HepG2 (cell line): ENCODE results near the gene LIPT1. TPM values are rescaled to one million over a fixed set of nuclear protein-coding genes. Genes with fewer than 3 reads are reported as not detected.

Source experiments
- FOXA3 ChIP-seq: IDR thresholded peaks from 2 replicates; pipeline ENCODE4 v1.6.1; 2016; ENCODE audit warnings: missing genetic modification reagents, missing compliant biosample characterization
- KLF12 ChIP-seq: sonication (generic); formaldehyde crosslinking; IDR thresholded peaks from 2 replicates; pipeline ENCODE4 v1.4.0; 2020; ENCODE audit warnings: missing genetic modification reagents, borderline replicate concordance
- PLRG1 ChIP-seq: fragments of 450-650 bp; conservative IDR thresholded peaks from 2 replicates; pipeline ENCODE4 v1.6.1; 2016
- POGZ ChIP-seq: sonication (generic); formaldehyde crosslinking; IDR thresholded peaks from 2 replicates; pipeline ENCODE4 v1.4.0; 2020; ENCODE audit warnings: mild to moderate bottlenecking, missing genetic modification reagents
- RERE ChIP-seq: IDR thresholded peaks from 2 replicates; pipeline ENCODE4 v1.6.1; 2016; ENCODE audit warnings: low read depth, missing genetic modification reagents, missing compliant biosample characterization
- SNAI1 ChIP-seq: sonication (generic); formaldehyde crosslinking; IDR thresholded peaks from 2 replicates; pipeline ENCODE4 v1.5.0; 2020; ENCODE audit warnings: mild to moderate bottlenecking, missing genetic modification reagents, borderline replicate concordance
- SP140L ChIP-seq: sonication (generic); formaldehyde crosslinking; IDR thresholded peaks from 2 replicates; pipeline ENCODE4 v1.4.0; 2020; ENCODE audit warnings: missing genetic modification reagents, borderline replicate concordance
- SRY ChIP-seq: sonication (generic); formaldehyde crosslinking; IDR thresholded peaks from 2 replicates; pipeline ENCODE4 v1.8.0; 2022; ENCODE audit warnings: mild to moderate bottlenecking, missing genetic modification reagents
- ZNF296 ChIP-seq: sonication (generic); formaldehyde crosslinking; conservative IDR thresholded peaks from 2 replicates; pipeline ENCODE4 v1.5.0; 2020; ENCODE audit warnings: mild to moderate bottlenecking, missing genetic modification reagents
- ZNF44 ChIP-seq: sonication (generic); formaldehyde crosslinking; IDR thresholded peaks from 2 replicates; pipeline ENCODE4 v1.5.1; 2020; ENCODE audit warnings: mild to moderate bottlenecking, missing genetic modification reagents
- ZNF564 ChIP-seq: sonication (generic); formaldehyde crosslinking; IDR thresholded peaks from 2 replicates; pipeline ENCODE4 v1.8.1; 2023; ENCODE audit warnings: mild to moderate bottlenecking, missing genetic modification reagents
- ZNF576 ChIP-seq: sonication (generic); formaldehyde crosslinking; IDR thresholded peaks from 2 replicates; pipeline ENCODE4 v1.4.0; 2020; ENCODE audit warnings: mild to moderate bottlenecking, missing genetic modification reagents
- ZNF660 ChIP-seq: sonication (generic); formaldehyde crosslinking; IDR thresholded peaks from 2 replicates; pipeline ENCODE4 v1.5.1; 2020; ENCODE audit warnings: mild to moderate bottlenecking, low read depth, missing genetic modification reagents, borderline replicate concordance
- ZNF788 ChIP-seq: sonication (generic); formaldehyde crosslinking; IDR thresholded peaks from 2 replicates; pipeline ENCODE4 v1.5.0; 2020; ENCODE audit warnings: mild to moderate bottlenecking, missing genetic modification reagents, borderline replicate concordance
- polyA plus RNA-seq, 8 experiments: library from polyadenylated mRNA; depleted of rRNA in 3 of 8; stranded (reverse) in 7 of 8; unstranded in 1 of 8; fragments of >200 nt; fragmentation: Illumina TruSeq in 4 of 8; extraction: Trizol in 4 of 8; gene quantifications; 2 replicates each; pipeline versions ENCODE4 v1.2.1 to v1.2.3, GENCODE V29; 2011 to 2016; ENCODE audit warnings: low read depth in 4 of 8, missing spikeins in 1 of 8, mixed read lengths in 1 of 8; ENCODE audit not compliant: insufficient read depth in 1 of 8
- total RNA-seq, 5 experiments: library from RNA; depleted of rRNA; stranded (reverse); fragments of >200 nt; fragmentation: Illumina TruSeq; extraction: Trizol; gene quantifications; 2 replicates each; pipeline ENCODE4 v1.2.3, GENCODE V29; 2016; ENCODE audit warnings: low read depth in 1 of 5
- TF ChIP-seq, protein P1 (sequence below): fragments of 450-650 bp; IDR thresholded peaks from 2 replicates; pipeline ENCODE4 v1.6.1; 2017
- TF ChIP-seq, protein P2 (sequence below): sonication (generic); formaldehyde crosslinking; IDR thresholded peaks from 2 replicates; pipeline ENCODE4 v1.9.0; 2022; ENCODE audit warnings: low read depth, missing genetic modification reagents
- TF ChIP-seq, protein P3 (sequence below): sonication (generic); formaldehyde crosslinking; IDR thresholded peaks from 2 replicates; pipeline ENCODE4 v1.8.0; 2022; ENCODE audit warnings: mild to moderate bottlenecking, missing genetic modification reagents

LIPT1 gene
- total and polyA plus RNA-seq, 2 of the 13 experiments (the other 11 are each of a cell fraction or from before 2014, with no cell fraction given) = 8.0 to 9.6 TPM

GRCh38 chr2:99180755-99181623 lies 26.2 kb downstream of the LIPT1 start, which contains the start of the genes MITD1 and MRPL30 (continued):
- TF ChIP-seq RERE (CRISPR knock-in tag) (no peak), FOXA3 (CRISPR knock-in tag) (peak; percentile 78), SNAI1 (CRISPR knock-in tag) (peak; percentile 88; the same call in 1 of the 2 replicates), ZNF576 (CRISPR knock-in tag) (0 out of 2 replicates have a peak, but pooled peaks have one; percentile 38), SP140L (CRISPR knock-in tag) (peak; percentile 97), ZNF44 (CRISPR knock-in tag) (peak; percentile 100), KLF12 (peak; percentile 86), ZNF788 (CRISPR knock-in tag) (peak; percentile 98; the same call in 1 of the 2 replicates), ZNF564 (peak; percentile 2; the same call in 1 of the 2 replicates), ZNF660 (CRISPR knock-in tag) (no peak), PLRG1 (no peak), SRY (CRISPR knock-in tag) (no peak), POGZ (peak; percentile 98), ZNF296 (CRISPR knock-in tag) (peak; percentile 84)
- TF ChIP-seq, protein P1, sequence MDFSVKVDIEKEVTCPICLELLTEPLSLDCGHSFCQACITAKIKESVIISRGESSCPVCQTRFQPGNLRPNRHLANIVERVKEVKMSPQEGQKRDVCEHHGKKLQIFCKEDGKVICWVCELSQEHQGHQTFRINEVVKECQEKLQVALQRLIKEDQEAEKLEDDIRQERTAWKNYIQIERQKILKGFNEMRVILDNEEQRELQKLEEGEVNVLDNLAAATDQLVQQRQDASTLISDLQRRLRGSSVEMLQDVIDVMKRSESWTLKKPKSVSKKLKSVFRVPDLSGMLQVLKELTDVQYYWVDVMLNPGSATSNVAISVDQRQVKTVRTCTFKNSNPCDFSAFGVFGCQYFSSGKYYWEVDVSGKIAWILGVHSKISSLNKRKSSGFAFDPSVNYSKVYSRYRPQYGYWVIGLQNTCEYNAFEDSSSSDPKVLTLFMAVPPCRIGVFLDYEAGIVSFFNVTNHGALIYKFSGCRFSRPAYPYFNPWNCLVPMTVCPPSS = no peak
- TF ChIP-seq, protein P2, sequence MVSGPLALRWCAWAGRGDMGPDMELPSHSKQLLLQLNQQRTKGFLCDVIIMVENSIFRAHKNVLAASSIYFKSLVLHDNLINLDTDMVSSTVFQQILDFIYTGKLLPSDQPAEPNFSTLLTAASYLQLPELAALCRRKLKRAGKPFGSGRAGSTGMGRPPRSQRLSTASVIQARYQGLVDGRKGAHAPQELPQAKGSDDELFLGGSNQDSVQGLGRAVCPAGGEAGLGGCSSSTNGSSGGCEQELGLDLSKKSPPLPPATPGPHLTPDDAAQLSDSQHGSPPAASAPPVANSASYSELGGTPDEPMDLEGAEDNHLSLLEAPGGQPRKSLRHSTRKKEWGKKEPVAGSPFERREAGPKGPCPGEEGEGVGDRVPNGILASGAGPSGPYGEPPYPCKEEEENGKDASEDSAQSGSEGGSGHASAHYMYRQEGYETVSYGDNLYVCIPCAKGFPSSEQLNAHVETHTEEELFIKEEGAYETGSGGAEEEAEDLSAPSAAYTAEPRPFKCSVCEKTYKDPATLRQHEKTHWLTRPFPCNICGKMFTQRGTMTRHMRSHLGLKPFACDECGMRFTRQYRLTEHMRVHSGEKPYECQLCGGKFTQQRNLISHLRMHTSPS (CRISPR knock-in tag) = peak; percentile 66; the same call in 1 of the 2 replicates
- TF ChIP-seq, protein P3, sequence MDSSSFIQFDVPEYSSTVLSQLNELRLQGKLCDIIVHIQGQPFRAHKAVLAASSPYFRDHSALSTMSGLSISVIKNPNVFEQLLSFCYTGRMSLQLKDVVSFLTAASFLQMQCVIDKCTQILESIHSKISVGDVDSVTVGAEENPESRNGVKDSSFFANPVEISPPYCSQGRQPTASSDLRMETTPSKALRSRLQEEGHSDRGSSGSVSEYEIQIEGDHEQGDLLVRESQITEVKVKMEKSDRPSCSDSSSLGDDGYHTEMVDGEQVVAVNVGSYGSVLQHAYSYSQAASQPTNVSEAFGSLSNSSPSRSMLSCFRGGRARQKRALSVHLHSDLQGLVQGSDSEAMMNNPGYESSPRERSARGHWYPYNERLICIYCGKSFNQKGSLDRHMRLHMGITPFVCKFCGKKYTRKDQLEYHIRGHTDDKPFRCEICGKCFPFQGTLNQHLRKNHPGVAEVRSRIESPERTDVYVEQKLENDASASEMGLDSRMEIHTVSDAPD (CRISPR knock-in tag) = peak; percentile 61; the same call in 1 of the 2 replicates
